Stimulated activated naive CD4-positive, alpha-beta T cell (primary cell): Measurements from ENCODE around the gene SMIM15.

Experiments used
- DNase-seq, 6 experiments: peaks; one replicate each; lab custom pipeline; 2025; lab: John Stamatoyannopoulos, UW

Gene SMIM15

DNA sequence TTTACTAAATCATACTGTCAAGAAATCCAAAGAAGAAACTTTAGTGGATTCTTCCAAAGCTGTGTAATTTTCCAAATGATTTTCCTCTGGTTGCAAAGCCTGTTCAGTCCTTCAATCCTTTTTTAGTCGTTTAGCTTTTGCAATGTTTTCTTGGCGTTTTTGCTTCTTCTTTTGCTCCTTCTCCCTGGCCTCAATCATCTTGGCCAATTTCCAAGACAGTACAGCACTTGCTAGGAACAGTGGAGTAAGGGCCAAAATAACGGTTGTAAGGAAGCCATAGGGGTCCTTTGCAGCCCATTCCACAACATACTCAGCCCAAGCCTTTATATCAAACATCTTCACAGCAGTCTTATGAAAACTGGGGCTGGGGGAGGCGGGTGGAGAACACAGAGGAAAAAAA lies 2.4 kb downstream of the SMIM15 start:
- no peak for DNase-seq

DNA sequence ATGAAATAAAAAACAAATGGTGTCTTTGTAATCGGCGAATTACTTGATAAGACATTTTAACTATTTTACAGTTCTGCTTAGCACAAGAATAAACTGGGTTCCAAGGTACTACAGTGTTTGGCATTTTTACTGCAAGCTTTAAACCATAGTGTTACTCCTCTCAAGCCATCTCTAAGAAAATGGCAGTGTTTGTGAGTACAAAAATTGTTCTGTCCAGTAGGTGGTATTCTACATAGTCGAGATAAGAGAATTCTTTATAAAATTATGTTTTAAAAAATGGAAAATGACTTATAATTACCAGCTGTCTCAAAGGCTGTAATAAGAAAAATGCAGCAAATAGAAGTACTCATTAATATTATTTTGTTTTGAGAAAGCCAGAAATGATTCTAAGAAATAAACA lies 3.2 kb downstream of the SMIM15 start:
- DNase-seq: no peak

DNA sequence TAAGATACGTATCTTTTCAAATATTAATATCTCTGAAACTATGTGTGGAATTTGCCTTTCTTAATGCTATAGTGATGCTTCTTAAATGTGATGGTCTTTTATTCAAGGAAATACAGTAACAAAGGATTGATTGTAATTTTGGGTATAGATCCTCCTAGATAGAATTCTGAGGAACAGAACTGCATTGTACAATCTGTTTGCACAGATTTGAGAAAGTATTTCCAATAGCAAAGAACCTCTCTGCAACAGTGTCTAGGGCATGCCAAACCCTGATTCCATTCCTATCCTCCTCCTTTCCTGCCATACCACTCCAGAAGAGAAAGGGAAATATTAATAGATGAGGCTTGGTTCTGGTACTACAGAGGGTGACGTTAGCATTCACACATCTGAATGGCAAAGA lies 10.4 kb downstream of the SMIM15 start:
- no peak for DNase-seq

- no peak for DNase-seq
Observed at GRCh38 chr5:61148515-61148914, 13.8 kb downstream of the SMIM15 start.

DNA sequence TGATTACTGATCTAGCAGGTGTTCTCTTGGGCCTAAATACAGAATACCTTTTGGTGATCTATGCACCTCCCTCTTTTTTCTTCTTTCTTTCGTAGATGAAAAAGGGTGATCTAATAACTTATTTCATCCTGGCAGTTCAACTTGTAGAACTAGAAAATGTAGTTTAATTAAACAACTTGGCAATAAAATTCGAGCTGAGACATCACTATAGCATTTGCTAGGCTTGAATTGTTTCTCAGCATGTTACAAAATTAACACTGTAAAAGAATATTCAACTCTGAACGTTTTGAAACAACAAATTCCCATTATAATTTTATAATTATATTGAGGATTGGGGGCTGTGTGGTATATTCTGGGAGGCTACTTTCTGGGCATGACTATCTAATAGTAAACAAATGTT lies 19.5 kb downstream of the SMIM15 start:
- DNase-seq: no peak

- DNase-seq: no peak
Observed at GRCh38 chr5:61142391-61142790, 19.9 kb downstream of the SMIM15 start.

GRCh38 chr5:61141801-61142200 lies 20.5 kb downstream of the SMIM15 start:
- DNase-seq: no peak

DNA sequence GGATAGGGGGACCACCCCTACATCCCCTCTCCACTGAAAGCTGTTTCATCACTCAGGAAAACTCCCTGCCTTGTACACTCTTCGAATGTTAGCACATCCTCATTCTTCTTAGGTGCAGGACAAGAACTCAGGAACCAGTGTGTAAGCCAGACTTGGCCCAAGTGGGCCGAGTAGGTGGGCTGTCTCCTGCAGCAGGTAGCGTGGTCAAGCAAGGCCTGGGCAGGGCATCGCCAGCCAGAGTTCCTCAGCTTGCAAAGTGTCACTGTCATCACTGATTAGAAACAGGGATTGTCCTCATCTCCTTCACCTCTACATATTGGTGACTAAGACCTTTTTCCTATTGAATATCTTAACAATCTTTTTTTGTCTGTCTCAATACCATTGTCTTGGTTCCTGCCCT lies 22.3 kb downstream of the SMIM15 start:
- no peak for DNase-seq

GRCh38 chr5:61139094-61139873 lies 23.0 kb downstream of the SMIM15 start:
- DNase-seq: no peak

GRCh38 chr5:61137835-61138234 lies 24.4 kb downstream of the SMIM15 start:
- no peak for DNase-seq

GRCh38 chr5:61132559-61132958 lies 29.7 kb downstream of the SMIM15 start:
- no peak for DNase-seq

DNA sequence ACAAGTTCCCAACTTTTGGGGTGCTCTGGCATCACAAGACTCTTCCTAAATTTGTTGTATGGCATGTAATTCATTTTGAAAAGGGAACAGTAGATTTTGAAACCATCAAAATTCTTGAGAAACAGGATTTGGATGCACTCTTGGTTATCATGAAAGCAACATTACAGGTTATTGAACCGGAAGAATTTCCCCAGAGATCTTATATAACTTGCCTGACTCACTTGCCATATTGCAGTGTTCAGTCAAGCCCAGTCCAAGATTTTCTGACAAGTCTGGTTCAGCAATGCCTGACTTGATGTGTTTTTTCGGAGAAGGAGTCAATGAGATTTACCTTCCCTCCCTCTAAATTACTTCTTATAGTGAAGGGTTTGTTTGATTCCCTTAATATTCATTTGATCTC lies 32.0 kb downstream of the SMIM15 start:
- DNase-seq: no peak

DNA sequence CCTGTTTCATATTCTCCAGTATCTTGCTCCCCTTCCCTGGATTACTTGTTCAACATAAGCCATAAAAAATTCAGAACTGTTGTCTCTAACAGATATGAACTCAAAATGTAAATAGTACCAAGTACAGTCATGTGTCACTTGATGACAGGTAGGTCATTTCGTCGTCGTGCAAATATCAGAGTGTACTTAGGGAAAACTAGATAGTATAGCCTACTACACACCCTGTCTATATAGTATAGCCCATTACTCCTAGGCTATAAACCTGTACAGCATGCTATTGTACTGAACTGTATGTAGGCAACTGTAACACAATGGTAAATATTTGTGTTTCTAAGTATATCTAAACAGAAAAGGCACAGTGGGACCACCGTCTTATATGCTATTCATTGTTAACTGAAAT lies 39.1 kb downstream of the SMIM15 start:
- no peak for DNase-seq

- no peak for DNase-seq
Observed at GRCh38 chr5:61120534-61120933, 41.7 kb downstream of the SMIM15 start.

DNA sequence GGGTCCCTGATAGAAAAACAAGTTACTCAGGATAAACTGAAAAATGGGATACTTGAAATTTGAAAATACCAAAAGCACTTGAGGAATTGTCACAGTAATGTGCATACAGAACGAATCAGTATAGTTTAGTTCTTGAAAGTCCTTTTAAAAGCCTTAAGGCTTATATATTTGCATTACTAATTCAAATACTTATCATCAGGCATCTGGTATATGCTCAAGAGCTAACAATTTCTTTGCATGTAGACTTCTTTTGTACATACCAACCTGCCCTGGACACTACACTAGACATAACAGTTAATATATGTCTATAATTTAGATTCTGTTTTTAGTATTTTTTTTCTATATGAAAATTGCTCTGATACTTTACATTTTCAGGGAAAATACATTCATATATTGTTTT lies 43.2 kb downstream of the SMIM15 start:
- no peak for DNase-seq

DNA sequence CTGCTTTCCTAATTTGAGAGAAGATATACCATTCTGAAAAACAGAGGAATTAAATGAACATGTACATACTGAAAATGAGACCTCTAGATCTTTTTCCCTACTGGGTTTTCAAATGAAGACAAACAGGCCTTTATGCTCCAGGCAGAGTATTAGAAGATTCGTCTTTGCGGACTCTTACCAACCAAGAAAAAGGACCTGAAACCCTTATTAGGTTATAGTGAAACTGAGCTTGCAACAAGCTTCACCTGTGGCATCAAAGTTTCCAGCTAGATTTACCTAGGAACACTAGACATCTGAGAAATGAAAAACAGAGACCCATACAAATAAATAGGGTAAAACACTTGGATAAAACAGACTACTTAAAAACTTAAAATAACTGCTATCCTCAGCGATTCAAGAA lies 46.3 kb downstream of the SMIM15 start:
- no peak for DNase-seq

DNA sequence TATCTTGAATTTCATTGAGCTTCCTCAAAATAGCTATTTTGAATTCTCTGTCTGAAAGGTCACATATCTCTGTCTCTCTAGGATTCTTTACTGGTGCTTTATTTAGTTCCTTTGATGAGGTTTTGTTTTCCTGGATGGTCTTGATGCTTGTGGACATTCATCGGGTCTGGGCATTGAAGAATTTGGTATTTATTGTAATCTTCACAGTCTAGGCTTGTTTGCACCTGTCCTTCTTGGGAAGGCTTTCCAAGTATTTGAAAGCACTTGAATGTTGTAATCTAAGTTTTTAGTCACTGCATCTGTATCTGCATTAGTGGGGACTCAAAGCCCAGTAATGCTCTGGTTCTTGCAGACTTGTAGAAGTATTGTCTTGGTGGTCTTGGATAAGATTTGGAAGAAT lies 47.8 kb downstream of the SMIM15 start:
- DNase-seq: no peak
